Natural killer cell (primary cell): ENCODE measurements around the gene UFD1. TPM values are rescaled to one million over a fixed set of nuclear protein-coding genes. Genes with fewer than 3 reads are reported as not detected.
A peak's percentile ranks its signal among the peaks of the same experiment; 100 is the strongest.

Experiments used
- ATAC-seq, 3 donors: fragments of 150-1000 bp in 2 of 3; fragments of 200-7000 bp in 1 of 3; cut with Tn5 transposase; 1 replicate in 1 of 3; 2 replicates in 2 of 3; pipeline ENCODE4 v1.10.0; 2021; ENCODE audit warnings: mild to moderate bottlenecking in 2 of 3, moderate library complexity in 2 of 3
- DNase-seq, 2 donors: peaks; one replicate each; pipeline versions ENCODE4 v3.0.0 to v3.0.0-alpha.2; 2013 to 2021; ENCODE audit warnings: mixed read lengths in 1 of 2
- H3K27ac ChIP-seq: one replicate; pipeline ENCODE4 v1.5.1; 2013; ENCODE audit warnings: mild to moderate bottlenecking, low read length
- H3K27me3 ChIP-seq: one replicate; pipeline ENCODE4 v1.6.1; 2013; ENCODE audit warnings: low read length; ENCODE audit not compliant: control insufficient read depth, insufficient read depth
- H3K36me3 ChIP-seq: one replicate; pipeline ENCODE4 v1.6.1; 2013; ENCODE audit warnings: low read length; ENCODE audit not compliant: control insufficient read depth, insufficient read depth
- H3K4me1 ChIP-seq: one replicate; pipeline ENCODE4 v1.6.1; 2013; ENCODE audit warnings: low read length; ENCODE audit not compliant: control insufficient read depth, insufficient read depth
- H3K4me3 ChIP-seq: one replicate; pipeline ENCODE4 v1.5.1; 2013; ENCODE audit warnings: low read length
- H3K9me3 ChIP-seq: one replicate; pipeline ENCODE4 v1.6.1; 2013; ENCODE audit warnings: low read length; ENCODE audit not compliant: control insufficient read depth, insufficient read depth
- H3K27ac Mint-ChIP-seq, 2 donors: one replicate each; pipeline ENCODE4 v1.8.0; 2022; ENCODE audit warnings: mild to moderate bottlenecking in 2 of 2, mixed read lengths in 2 of 2, moderate library complexity in 1 of 2
- H3K27me3 Mint-ChIP-seq, 2 donors: one replicate each; pipeline ENCODE4 v1.8.0; 2022; ENCODE audit warnings: low read depth in 2 of 2, mixed read lengths in 2 of 2
- H3K36me3 Mint-ChIP-seq: one replicate; pipeline ENCODE4 v1.8.0; 2022; ENCODE audit warnings: mixed read lengths
- H3K4me1 Mint-ChIP-seq, 2 donors: one replicate each; pipeline ENCODE4 v1.8.0; 2022; ENCODE audit warnings: mixed read lengths in 2 of 2
- H3K4me3 Mint-ChIP-seq: one replicate; pipeline ENCODE4 v1.8.0; 2022; ENCODE audit warnings: mild to moderate bottlenecking, moderate library complexity, mixed read lengths
- H3K9me3 Mint-ChIP-seq, 2 donors: one replicate each; pipeline ENCODE4 v1.8.0; 2022; ENCODE audit warnings: mixed read lengths in 2 of 2
- WGBS: methylation state at CpG from one replicate; pipeline ENCODE4 v1.1.7; 2013; ENCODE audit warnings: missing lambda C conversion rate; ENCODE audit not compliant: insufficient coverage; 5-methylcytosine and 5-hydroxymethylcytosine counted together
- intact Hi-C: fragments of 100-400 bp; cut with micrococcal nuclease; formaldehyde crosslinking; loops from one replicate; pipeline ENCODE4 v1.14.2; 2022
- total RNA-seq, 4 donors: library from RNA; stranded (reverse); fragments of 120-200 nt in 1 of 4; gene quantifications; one replicate each; pipeline versions ENCODE4 v1.2.3 to v1.2.4, GENCODE V29; 2013 to 2022
- TF ChIP-seq, protein P1 (sequence below): fragments of 200-600 bp; IDR thresholded peaks from one replicate; pipeline ENCODE4 v1.8.0; 2022; ENCODE audit warnings: antibody characterized with exemption

UFD1 gene
- total RNA-seq, 3 donors from 2014 or later (not counting 1 experiment from before 2014, with no cell fraction given), result 73.8 to 101 (median 77.8) TPM

DNA sequence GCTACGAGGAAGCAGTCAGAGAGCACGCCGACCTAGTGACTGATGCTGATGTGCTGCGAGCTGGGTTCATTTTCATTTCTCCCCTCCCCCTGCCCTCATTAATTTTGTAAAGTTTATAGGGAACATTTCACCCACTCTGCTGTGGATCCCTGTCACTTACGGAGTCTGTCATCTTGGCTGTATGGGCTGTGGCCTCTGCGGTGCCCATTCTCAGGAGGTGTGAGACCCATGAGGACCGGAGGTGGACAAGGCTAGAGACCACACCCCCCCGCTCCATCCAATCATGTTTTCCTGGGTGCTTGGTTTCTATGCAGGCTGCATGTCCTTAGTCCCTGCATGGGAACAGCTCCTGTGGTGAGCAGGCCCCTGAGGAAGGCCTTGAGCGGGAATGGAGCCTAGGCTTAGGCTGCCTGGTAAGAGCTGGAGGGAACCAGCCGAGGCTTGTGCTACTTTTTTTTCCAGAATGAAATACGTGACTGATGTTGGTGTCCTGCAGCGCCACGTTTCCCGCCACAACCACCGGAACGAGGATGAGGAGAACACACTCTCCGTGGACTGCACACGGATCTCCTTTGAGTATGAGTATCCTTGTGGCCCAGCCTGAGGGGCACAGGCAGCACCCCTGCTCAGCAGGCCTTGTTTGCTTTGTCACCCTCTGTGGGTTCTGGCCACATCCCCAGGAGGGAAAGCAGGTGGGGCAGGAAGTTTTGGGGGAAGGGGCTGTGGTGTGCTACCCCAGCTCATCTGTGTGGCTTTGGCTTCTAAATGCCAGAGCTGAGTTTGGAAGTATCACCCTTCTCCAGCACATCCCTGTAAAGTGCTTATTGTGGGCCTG lies 26.1 kb upstream of the UFD1 start:
- TF ChIP-seq, protein P1, sequence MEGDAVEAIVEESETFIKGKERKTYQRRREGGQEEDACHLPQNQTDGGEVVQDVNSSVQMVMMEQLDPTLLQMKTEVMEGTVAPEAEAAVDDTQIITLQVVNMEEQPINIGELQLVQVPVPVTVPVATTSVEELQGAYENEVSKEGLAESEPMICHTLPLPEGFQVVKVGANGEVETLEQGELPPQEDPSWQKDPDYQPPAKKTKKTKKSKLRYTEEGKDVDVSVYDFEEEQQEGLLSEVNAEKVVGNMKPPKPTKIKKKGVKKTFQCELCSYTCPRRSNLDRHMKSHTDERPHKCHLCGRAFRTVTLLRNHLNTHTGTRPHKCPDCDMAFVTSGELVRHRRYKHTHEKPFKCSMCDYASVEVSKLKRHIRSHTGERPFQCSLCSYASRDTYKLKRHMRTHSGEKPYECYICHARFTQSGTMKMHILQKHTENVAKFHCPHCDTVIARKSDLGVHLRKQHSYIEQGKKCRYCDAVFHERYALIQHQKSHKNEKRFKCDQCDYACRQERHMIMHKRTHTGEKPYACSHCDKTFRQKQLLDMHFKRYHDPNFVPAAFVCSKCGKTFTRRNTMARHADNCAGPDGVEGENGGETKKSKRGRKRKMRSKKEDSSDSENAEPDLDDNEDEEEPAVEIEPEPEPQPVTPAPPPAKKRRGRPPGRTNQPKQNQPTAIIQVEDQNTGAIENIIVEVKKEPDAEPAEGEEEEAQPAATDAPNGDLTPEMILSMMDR, result no peak
- no peaks in the 10 kb centered on the region for H3K9me3 ChIP-seq
- no peak overlapping the region for H3K4me3 ChIP-seq
- H3K36me3 ChIP-seq, result no peaks in the 10 kb centered on the region
- Mint-ChIP-seq H3K27me3 (no peaks in the 10 kb centered on the region), H3K27ac (peak overlapping the region; percentile 38), H3K9me3 (no peaks in the 10 kb centered on the region), H3K4me1 (peaks cover 11 to 12% of the 10 kb centered on the region in 2 donors), H3K4me3 (no peak overlapping the region), H3K36me3 (no peaks in the 10 kb centered on the region)
- no peaks in the 10 kb centered on the region for H3K27me3 ChIP-seq
- intact Hi-C loops, result no loop called here
- ATAC-seq (peak in 2 of 3 donors; percentile 15 to 25), DNase-seq (no peak)
- H3K27ac ChIP-seq, result no peak overlapping the region
- 65% methylated on average over 17 of the region's 18 CpGs for WGBS
- peaks cover 19% of the 10 kb centered on the region for H3K4me1 ChIP-seq

DNA sequence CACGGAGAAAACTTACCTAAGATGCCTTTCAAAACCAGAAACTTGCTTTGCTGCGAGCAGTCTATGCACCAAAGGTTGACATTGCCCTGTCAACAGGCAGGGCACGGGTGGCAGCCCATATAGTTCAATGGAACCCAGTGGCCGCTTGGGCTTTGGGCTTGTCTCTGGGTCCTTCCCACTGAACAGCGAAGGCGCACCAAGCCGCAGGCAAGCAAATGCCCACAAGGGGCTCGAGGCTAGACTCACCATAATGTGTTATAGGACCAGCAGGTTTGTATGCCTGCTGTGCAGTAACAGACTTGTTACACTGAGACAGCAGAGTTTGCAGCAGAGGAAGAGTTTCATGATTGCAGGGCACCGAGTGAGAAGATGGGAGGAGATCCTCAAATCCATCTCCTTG lies 24.9 kb upstream of the UFD1 start:
- no peak overlapping the region for H3K27ac ChIP-seq
- no peaks in the 10 kb centered on the region for H3K27me3 ChIP-seq
- TF ChIP-seq, protein P1, result no peak
- intact Hi-C loops, result no loop called here
- no peak overlapping the region for H3K4me3 ChIP-seq
- Mint-ChIP-seq H3K36me3 (no peaks in the 10 kb centered on the region), H3K9me3 (no peaks in the 10 kb centered on the region), H3K4me3 (no peak overlapping the region), H3K27me3 (no peaks in the 10 kb centered on the region), H3K4me1 (peaks cover 11 to 12% of the 10 kb centered on the region in 2 donors), H3K27ac (no peak overlapping the region)
- H3K9me3 ChIP-seq, result no peaks in the 10 kb centered on the region
- ATAC-seq (no peak), DNase-seq (no peak)
- peaks cover 19% of the 10 kb centered on the region for H3K4me1 ChIP-seq
- no peaks in the 10 kb centered on the region for H3K36me3 ChIP-seq
- 87% methylated on average over 9 of the region's 9 CpGs for WGBS

DNA sequence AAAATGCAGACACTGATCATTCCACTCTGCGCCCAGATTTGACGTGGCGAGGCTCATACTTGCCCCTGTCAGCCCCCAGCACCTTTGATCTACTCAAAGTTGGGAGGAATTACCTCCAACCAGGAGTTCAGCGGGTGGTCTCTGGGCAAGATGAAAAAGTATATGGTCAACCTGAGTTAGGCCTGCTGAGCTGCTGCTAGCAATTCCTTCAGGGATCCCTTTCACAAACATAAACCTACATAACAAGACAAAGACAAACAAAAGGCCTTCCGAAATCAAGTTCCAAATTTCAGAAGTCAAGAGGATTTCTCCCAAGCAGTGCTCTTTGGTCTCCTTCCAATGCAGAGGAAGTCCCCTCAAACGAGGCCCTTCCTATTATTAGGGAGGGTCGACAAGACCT lies 24.4 kb upstream of the UFD1 start:
- ATAC-seq (no peak), DNase-seq (no peak)
- Mint-ChIP-seq H3K36me3 (no peaks in the 10 kb centered on the region), H3K27me3 (no peaks in the 10 kb centered on the region), H3K27ac (no peak overlapping the region), H3K4me1 (peaks cover 11 to 12% of the 10 kb centered on the region in 2 donors), H3K9me3 (no peaks in the 10 kb centered on the region), H3K4me3 (no peak overlapping the region)
- peaks cover 19% of the 10 kb centered on the region for H3K4me1 ChIP-seq
- H3K27me3 ChIP-seq, result no peaks in the 10 kb centered on the region
- H3K9me3 ChIP-seq, result no peaks in the 10 kb centered on the region
- H3K27ac ChIP-seq, result no peak overlapping the region
- H3K36me3 ChIP-seq, result no peaks in the 10 kb centered on the region
- intact Hi-C loops, result no loop called here
- WGBS, result 83% methylated on average over 7 of the region's 7 CpGs
- no peak overlapping the region for H3K4me3 ChIP-seq
- TF ChIP-seq, protein P1, result no peak
